Measurements from ENCODE around the gene ANK3.

ANK3 gene

DNA sequence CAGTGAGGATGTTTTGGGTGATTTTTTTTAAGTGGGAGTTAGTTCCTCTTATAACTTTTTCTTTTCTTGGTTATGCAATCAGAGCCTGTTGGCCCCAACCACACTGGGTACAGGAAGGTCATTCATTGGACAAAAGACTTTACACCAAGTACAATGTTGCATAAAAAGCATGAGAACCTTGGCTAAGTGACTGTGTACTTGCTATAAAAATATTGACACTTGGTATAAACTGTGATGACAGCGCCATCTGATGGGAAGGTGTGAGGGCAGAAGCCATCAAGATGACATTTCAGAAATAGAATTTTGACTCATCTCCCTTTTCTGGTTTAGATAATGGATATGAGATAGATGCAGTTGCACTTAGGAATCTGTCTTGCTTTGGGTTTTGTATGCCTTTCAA lies 357.0 kb downstream of the ANK3 start:
- DNase-seq (ENCODE audit: low read depth, low spot score) = no peak

DNA sequence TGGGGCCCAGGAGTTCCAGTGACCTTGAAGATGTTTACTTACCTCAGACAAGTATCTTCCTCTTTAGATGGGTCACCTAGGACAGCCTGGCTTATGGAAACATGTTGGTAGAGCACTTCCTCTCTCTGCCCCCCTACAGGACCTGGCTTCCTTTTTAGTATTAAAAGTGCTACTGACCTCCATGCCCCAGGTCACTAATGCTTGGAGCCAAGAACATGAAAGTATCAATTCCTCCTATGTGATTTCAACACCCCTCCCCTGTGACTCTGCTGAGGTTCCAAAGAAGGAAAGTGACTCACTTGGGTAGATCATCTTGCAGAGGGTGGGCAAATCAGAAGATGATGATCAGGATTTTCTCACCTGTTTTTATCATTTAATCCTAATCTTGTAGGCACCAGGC lies 358.0 kb downstream of the ANK3 start:
- no peak for DNase-seq (ENCODE audit: low read depth, low spot score)

- no peak for DNase-seq (ENCODE audit: low read depth, low spot score)
These were observed 358.5 kb downstream of the ANK3 start for GRCh38 chr10:60031183-60031582.

GRCh38 chr10:60029475-60029874 lies 360.2 kb downstream of the ANK3 start:
- no peak for DNase-seq (ENCODE audit: low read depth, low spot score)

DNA sequence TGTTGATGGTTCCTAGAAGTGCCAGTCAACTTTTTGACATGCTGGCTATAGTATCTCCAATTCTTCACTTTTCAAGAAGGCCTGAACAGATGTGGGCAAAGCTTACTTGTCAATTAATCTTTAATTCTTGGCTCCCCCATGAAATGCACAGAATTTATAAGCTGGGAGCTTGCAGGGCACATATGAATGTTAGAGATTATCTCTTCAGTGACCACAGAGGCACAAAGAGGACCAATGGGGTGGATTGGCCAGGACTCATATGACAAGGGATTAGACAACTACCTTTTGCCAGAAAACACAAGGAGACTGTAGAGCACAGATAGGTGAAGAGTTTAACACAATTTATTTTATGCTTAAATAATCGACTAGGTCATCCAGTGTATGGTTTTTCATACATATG lies 361.6 kb downstream of the ANK3 start:
- no peak for DNase-seq (ENCODE audit: low read depth, low spot score)

- no peak for DNase-seq (ENCODE audit: low read depth, low spot score)
These were observed 364.4 kb downstream of the ANK3 start for GRCh38 chr10:60025279-60025678.

GRCh38 chr10:60024506-60024905 lies 365.2 kb downstream of the ANK3 start:
- no peak for DNase-seq (ENCODE audit: low read depth, low spot score)

- no peak for DNase-seq (ENCODE audit: low read depth, low spot score)
These were observed 366.4 kb downstream of the ANK3 start for GRCh38 chr10:60023155-60023877.

- no peak for DNase-seq (ENCODE audit: low read depth, low spot score)
These were observed 368.3 kb downstream of the ANK3 start for GRCh38 chr10:60021361-60021760.

- no peak for DNase-seq (ENCODE audit: low read depth, low spot score)
These were observed 372.9 kb downstream of the ANK3 start for GRCh38 chr10:60016794-60017193.

DNA sequence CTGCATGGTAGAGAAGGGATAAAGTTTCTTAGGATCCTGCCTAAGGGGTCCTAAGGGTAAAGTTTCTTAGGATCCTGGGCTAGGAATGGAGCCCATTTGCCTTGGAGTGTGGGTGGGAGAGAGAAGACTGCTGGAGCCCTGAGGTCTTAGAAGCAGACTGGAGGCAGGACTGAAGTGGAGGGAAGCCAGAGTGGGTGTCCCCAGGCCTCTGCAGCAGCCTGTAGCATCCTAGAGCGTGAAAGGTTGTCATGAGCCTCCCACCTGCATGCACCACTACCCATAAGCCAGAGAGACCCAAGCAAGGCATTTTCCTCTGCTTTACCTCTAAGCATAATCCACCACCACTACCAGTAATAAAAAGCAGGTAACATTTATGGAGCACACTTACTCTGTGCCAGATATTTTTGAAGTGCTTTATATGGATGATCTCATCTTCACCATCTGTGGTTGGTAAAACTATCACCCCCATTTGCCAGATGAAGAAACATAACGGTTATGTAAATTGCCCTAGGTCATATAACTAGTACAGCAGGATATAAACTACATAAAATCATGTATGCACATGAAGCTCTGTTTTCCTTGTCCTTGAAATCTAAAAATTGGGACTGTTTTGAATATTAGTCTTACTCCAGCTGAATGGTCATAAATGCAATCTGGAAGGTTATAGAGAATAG lies 379.8 kb downstream of the ANK3 start:
- no peak for DNase-seq (ENCODE audit: low read depth, low spot score)

DNA sequence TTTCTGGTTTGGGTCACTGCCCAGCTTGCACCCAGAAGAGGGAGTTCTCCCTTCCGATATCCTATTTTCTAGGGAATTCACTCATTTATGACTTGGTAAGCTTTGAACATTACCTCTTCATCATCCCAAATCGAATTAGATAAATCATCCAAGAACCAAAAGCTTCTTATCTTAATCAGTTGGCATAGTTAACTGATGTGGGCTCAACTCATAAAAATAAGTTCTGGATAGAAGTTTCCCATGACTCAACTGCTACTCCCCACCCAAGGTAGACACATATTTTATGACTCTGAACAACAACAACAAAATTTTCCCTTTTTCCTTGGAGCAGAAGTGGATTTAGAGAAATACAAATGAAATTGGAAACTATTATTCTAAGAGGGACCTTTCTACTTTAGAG lies 380.4 kb downstream of the ANK3 start:
- no peak for DNase-seq (ENCODE audit: low read depth, low spot score)

DNA sequence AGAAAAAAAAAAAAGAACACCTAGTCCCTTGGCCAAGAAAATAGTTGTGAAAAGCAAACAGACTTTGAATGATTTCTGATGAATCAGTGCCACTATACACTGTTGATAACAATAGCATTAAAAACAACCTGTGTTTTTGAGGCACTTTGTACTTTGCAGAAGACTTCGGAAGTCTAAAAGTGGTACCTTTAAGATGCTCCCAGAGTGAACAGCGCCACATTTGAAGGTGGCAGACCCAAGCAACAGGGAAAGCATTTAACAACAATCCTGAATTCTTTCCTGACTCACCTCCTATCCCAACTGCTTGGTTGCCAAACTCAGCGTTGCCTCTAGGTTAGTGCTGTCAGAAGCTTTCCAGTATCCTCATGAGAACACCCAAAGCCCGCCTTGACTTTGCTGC lies 380.9 kb downstream of the ANK3 start:
- DNase-seq (ENCODE audit: low read depth, low spot score) = no peak

DNA sequence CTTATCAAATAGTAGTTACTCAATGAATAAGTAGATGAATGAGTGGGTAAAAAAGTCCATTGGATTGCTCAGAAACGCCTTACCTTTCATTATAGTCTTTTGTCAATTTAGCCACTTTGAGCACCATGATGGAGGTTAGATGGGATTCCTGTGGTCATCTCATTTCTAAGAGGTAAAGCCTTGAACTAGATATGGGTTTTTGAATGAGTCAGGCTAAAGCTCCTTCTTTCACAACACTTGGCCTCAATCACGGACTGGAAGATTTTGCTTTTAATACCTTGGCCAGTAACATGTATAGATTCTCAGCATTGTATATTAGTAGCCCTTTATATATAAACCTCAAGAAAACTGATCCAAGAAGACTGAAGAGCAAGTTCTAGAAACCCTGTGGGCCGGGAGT lies 383.6 kb downstream of the ANK3 start:
- DNase-seq (ENCODE audit: low read depth, low spot score) = no peak

DNA sequence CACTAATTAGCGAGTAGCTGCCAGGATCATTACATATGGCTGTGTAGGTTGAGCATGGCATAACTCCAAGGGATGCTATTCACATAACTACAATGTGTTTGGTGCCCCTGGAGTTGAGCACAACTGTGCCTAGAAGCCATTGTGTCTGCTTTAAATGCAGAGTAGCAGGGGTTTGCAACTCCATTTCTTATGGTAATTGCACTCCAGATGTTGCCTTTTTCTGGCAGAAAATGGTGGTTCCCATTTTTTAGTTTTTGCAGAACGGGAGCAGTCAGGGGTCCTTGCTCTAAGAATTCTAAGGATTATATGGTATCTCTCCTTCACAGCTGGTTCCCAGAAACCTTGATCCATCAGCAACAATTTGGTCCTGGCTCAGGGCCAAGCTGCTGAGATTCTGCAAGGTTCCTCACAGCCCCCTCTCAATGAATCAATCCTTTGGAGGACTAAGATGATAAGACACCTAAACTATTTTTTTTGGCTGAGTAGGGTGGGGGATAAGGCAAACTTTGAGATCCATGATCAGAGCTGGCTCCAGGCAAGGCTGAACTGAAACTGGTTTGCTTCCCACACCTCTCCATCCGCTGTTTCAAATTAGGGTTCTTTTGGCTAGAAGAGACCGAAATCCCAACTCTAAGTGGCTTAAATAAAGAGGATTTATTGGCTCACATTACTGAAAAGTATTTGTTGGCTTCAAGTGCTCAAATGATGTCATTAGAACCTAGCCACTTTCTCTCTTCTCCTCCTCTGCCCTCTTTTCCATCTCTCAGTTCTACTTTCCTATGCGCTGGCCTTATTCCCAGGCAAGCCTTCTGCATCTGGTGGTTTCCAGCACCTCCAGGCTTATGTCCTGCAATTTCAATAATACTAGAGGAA lies 385.8 kb downstream of the ANK3 start:
- DNase-seq (ENCODE audit: low read depth, low spot score) = peak; percentile 18

GRCh38 chr10:60000747-60001146 lies 388.9 kb downstream of the ANK3 start:
- DNase-seq (ENCODE audit: low read depth, low spot score) = no peak

DNA sequence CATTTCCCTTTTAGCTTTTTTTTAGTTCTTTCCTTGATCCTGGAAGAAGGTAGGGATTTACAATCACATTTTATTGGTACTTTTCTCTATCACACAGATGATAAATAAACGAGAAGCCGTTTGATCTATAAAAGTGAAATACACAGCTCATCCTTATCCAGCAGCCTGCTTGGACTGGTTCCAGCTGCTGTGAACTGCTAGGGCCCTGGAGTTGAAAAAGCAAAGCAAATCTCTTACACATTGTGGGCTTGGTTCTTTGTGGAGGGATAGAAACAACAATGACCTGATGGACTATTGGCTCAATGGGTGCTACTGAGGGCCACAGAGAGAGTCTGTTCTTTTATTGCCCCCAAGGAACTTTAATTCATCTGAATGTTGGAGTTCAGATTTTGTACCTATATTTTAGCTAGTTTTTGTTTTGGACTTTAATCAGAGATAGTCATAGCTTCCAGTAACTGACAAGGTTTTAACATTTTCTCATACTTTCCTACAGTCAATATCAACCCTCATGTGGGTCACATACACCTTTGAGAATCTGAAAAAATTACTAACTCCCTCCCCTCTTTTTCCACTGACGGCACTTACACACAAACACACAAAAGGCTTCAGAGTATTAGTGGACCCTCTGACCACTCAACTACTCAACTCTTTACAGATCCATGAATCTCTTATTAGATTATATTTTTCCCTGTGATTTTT lies 391.7 kb downstream of the ANK3 start:
- DNase-seq (ENCODE audit: low read depth, low spot score) = no peak

GRCh38 chr10:59995862-59996261 lies 393.8 kb downstream of the ANK3 start:
- DNase-seq (ENCODE audit: low read depth, low spot score) = no peak

DNA sequence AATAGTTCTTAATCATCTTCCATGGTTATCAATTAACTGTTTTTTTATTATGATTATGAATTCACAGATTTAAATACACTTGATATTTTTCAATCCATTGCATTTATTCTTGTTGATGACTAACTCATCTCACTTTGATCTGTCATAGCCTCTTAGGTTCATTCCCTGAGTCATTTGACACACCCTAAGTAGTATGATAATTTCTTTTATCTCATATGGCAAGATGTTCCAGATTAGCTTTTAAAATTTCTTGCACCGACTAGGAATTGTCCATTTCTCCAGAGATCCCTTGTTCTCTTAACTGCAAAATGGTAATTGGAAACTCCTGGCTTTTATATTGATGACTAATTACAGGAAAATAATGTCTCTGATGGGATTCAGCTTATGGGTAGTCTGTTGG lies 395.7 kb downstream of the ANK3 start:
- no peak for DNase-seq (ENCODE audit: low read depth, low spot score)

DNA sequence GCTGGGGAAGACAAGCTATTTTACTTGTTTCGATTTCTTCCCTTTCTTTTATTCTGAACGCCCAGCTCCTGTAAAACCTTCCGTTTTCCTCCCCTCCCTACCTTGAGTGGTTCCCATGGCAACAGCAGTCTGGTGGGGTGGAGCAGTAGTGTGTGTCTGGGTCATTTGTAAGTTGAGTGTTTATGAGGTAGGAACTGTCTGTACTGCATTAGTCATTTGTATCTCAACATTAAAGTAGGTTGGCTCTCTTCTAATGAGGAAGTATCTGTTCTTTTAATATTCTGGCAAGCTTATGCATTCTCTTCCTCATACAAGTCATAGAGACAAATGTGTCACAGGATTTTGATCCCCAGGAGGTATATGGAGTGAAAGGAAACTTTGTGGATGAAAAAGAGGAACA lies 398.0 kb downstream of the ANK3 start:
- DNase-seq (ENCODE audit: low read depth, low spot score) = peak; percentile 15

GRCh38 chr10:59991117-59991516 lies 398.6 kb downstream of the ANK3 start:
- no peak for DNase-seq (ENCODE audit: low read depth, low spot score)

GRCh38 chr10:59985639-59986038 lies 404.0 kb downstream of the ANK3 start:
- DNase-seq (ENCODE audit: low read depth, low spot score) = no peak

All from ELF-1 (cell line).